Body of pancreas (tissue), 4 donors: Measurements from ENCODE around the gene HSPH1.

Experiments used
- CTCF ChIP-seq, 7 experiments: fragments of 450-650 bp in 4 of 7; fragments of 200-600 bp in 3 of 7; sonication (generic) in 3 of 7; IDR thresholded peaks; one replicate each; pipeline ENCODE4 v1.5.1; 2016 to 2019; ENCODE audit warnings: antibody characterized with exemption in 7 of 7
- POLR2A ChIP-seq, 3 donors: fragments of 450-650 bp; IDR thresholded peaks; one replicate each; pipeline ENCODE4 v1.6.1; 2016; ENCODE audit warnings: antibody characterized with exemption in 3 of 3, mild to moderate bottlenecking in 2 of 3

DNA sequence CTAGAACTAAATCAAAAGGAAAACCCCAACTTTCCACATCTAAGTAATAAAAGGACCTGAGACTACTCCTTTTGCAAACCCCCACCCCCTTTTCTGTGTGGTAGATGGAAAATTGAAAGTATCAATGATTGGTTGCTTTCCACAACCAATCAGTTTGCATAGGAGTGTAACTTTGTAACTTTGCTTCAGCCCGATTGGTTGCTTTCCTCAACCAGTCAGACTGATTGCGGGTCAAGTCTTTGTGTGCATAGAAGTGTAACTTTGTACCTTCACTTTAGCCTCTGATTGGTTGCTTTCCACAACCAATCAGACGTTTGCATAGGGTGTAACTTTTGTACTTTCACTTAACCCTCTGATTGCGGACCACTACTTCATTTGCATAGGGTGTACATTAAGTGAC, 30.0 kb upstream of the HSPH1 start:
- no peak for TF ChIP-seq CTCF (IDR thresholded peaks at IDR 0.05)
- TF ChIP-seq POLR2A (IDR thresholded peaks at IDR 0.05), result no peak
